MG63 (cell line): ENCODE results near the gene MTX1. TPM values are rescaled to one million over a fixed set of nuclear protein-coding genes. Genes with fewer than 3 reads are reported as not detected.
A peak's percentile ranks its signal among the peaks of the same experiment; 100 is the strongest.
"Not testable (repeated sequence)": the region's sequence is repeated elsewhere in the genome, so short reads cannot be mapped to it uniquely, and the experiment has no call there.

ENCODE experiments used
- DNase-seq: peaks from one replicate; pipeline ENCODE4 v3.0.0-alpha.2; 2020
- H3K27me3 ChIP-seq: fragments of 250-450 bp; sonication (Bioruptor Pico); 2 replicates; pipeline ENCODE4 v1.5.1; 2020; ENCODE audit warnings: mild to moderate bottlenecking, moderate library complexity
- H3K36me3 ChIP-seq: fragments of 250-450 bp; sonication (Bioruptor Pico); 2 replicates; pipeline ENCODE4 v1.5.1; 2020; ENCODE audit warnings: mild to moderate bottlenecking, moderate library complexity
- H3K4me3 ChIP-seq: fragments of 250-450 bp; sonication (Bioruptor Pico); 2 replicates; pipeline ENCODE4 v1.5.1; 2020; ENCODE audit warnings: mild to moderate bottlenecking, moderate library complexity
- H3K9me3 ChIP-seq: fragments of 250-450 bp; sonication (Bioruptor Pico); 2 replicates; pipeline ENCODE4 v1.5.1; 2020; ENCODE audit warnings: mild to moderate bottlenecking, moderate library complexity
- total RNA-seq: library from RNA; depleted of rRNA; stranded (reverse); fragments of >200 nt; shearing (Covaris generic); gene quantifications from 2 replicates; pipeline ENCODE4 v1.2.3, GENCODE V29; 2014; ENCODE audit warnings: low replicate concordance

Gene MTX1
- total RNA-seq, 1 experiment from 2014 or later = 97.2 TPM

- H3K36me3 ChIP-seq = no peaks in the 10 kb centered on the region
- no peaks in the 10 kb centered on the region for H3K9me3 ChIP-seq
- DNase-seq = no peak
- no peak overlapping the region for H3K4me3 ChIP-seq
- no peaks in the 10 kb centered on the region for H3K27me3 ChIP-seq
Observed at GRCh38 chr1:155184351-155184811, 24.1 kb upstream of the MTX1 start.

- Histone ChIP-seq H3K9me3 (no peaks in the 10 kb centered on the region), H3K36me3 (no peaks in the 10 kb centered on the region), H3K27me3 (no peaks in the 10 kb centered on the region), H3K4me3 (no peak overlapping the region)
- no peak for DNase-seq
Observed at GRCh38 chr1:155184835-155185782, 23.4 kb upstream of the MTX1 start.

- no peaks in the 10 kb centered on the region for H3K36me3 ChIP-seq
- no peak for DNase-seq
- H3K9me3 ChIP-seq = no peaks in the 10 kb centered on the region
- no peaks in the 10 kb centered on the region for H3K27me3 ChIP-seq
- H3K4me3 ChIP-seq = no peak overlapping the region
Observed at GRCh38 chr1:155185783-155186066, 22.8 kb upstream of the MTX1 start.

- Histone ChIP-seq H3K9me3 (no peaks in the 10 kb centered on the region), H3K4me3 (no peak overlapping the region), H3K36me3 (no peaks in the 10 kb centered on the region), H3K27me3 (no peaks in the 10 kb centered on the region)
- no peak for DNase-seq
Observed at GRCh38 chr1:155186067-155186793, 22.3 kb upstream of the MTX1 start.

GRCh38 chr1:155186794-155187455 is 21.6 kb upstream of the MTX1 start:
- no peak for DNase-seq
- H3K27me3 ChIP-seq = no peaks in the 10 kb centered on the region
- H3K9me3 ChIP-seq = no peaks in the 10 kb centered on the region
- no peaks in the 10 kb centered on the region for H3K36me3 ChIP-seq
- no peak overlapping the region for H3K4me3 ChIP-seq

- no peak overlapping the region for H3K4me3 ChIP-seq
Observed at GRCh38 chr1:155187456-155187891, 21.0 kb upstream of the MTX1 start.

GRCh38 chr1:155188268-155188667 is 20.2 kb upstream of the MTX1 start:
- no peaks in the 10 kb centered on the region for H3K27me3 ChIP-seq
- no peaks in the 10 kb centered on the region for H3K36me3 ChIP-seq
- no peak overlapping the region for H3K4me3 ChIP-seq
- H3K9me3 ChIP-seq = no peaks in the 10 kb centered on the region
- DNase-seq = no peak

More at GRCh38 chr1:155187456-155187891, 21.0 kb upstream of the MTX1 start:
- no peak for DNase-seq
- H3K9me3 ChIP-seq = no peaks in the 10 kb centered on the region
- H3K27me3 ChIP-seq = no peaks in the 10 kb centered on the region
- H3K36me3 ChIP-seq = no peaks in the 10 kb centered on the region

GRCh38 chr1:155189926-155190325 is 18.6 kb upstream of the MTX1 start:
- H3K4me3 ChIP-seq, H3K9me3 ChIP-seq, H3K36me3 ChIP-seq, DNase-seq, H3K27me3 ChIP-seq: not testable (repeated sequence)

- Histone ChIP-seq H3K36me3 (no peaks in the 10 kb centered on the region), H3K27me3 (no peaks in the 10 kb centered on the region), H3K9me3 (no peaks in the 10 kb centered on the region), H3K4me3 (no peak overlapping the region)
- DNase-seq = no peak
Observed at GRCh38 chr1:155191904-155192303, 16.6 kb upstream of the MTX1 start.

GRCh38 chr1:155192346-155193274 is 15.9 kb upstream of the MTX1 start:
- peak overlapping the region; percentile 41 for H3K4me3 ChIP-seq
- no peaks in the 10 kb centered on the region for H3K9me3 ChIP-seq
- no peak for DNase-seq
- H3K27me3 ChIP-seq = no peaks in the 10 kb centered on the region
- no peaks in the 10 kb centered on the region for H3K36me3 ChIP-seq

GRCh38 chr1:155193275-155193990 is 15.1 kb upstream of the MTX1 start:
- Histone ChIP-seq H3K36me3 (no peaks in the 10 kb centered on the region), H3K4me3 (peak overlapping the region; percentile 41), H3K9me3 (no peaks in the 10 kb centered on the region), H3K27me3 (no peaks in the 10 kb centered on the region)
- peak; percentile 93 for DNase-seq

- H3K9me3 ChIP-seq, DNase-seq: not testable (repeated sequence)
Observed at GRCh38 chr1:155193991-155194240, 14.6 kb upstream of the MTX1 start.

GRCh38 chr1:155195201-155196102 is 13.0 kb upstream of the MTX1 start:
- Histone ChIP-seq H3K4me3 (peak overlapping the region; percentile 41), H3K36me3 (no peaks in the 10 kb centered on the region), H3K27me3 (no peaks in the 10 kb centered on the region), H3K9me3 (no peaks in the 10 kb centered on the region)
- DNase-seq = no peak

More at GRCh38 chr1:155193991-155194240, 14.6 kb upstream of the MTX1 start:
- peak overlapping the region; percentile 41 for H3K4me3 ChIP-seq
- not testable (repeated sequence) for H3K36me3 ChIP-seq, H3K27me3 ChIP-seq

- no peaks in the 10 kb centered on the region for H3K9me3 ChIP-seq
- H3K36me3 ChIP-seq = no peaks in the 10 kb centered on the region
- no peaks in the 10 kb centered on the region for H3K27me3 ChIP-seq
- H3K4me3 ChIP-seq = no peak overlapping the region
- no peak for DNase-seq
Observed at GRCh38 chr1:155196103-155196892, 12.2 kb upstream of the MTX1 start.
